ENCODE data around the gene ZPBP2.

ZPBP2 gene

DNA sequence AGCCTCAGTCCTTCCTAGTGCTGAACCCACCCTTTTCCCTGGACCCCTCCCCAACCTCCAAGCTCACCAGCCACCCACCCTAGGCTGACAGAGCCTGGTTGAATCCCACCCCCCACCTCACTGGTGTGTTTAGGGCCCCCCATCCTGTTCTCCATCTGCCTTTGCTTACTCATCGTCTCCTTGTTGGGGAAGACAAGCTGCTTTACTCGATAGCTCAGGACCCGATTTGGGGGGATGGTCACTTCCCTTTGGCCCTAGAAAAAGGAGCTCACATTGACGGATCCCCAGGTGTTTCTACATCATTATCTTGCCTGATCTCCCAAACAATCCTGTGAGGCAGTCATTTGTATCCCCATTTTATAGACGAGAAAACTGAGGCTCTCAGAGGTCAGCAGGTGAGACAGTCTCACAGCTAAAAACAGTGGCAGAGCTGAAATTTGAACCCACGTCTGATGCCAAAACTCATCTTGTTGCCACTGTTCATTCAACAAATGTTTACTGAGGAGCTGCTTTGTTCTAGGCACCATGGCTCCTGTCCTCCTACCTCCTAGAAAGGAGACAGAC lies 40.9 kb downstream of the ZPBP2 start:
- no peak for DNase-seq (ENCODE audit: low read depth in 3 of 3)

GRCh38 chr17:39913989-39914388 lies 46.0 kb downstream of the ZPBP2 start:
- no peak for DNase-seq (ENCODE audit: low read depth in 3 of 3)

GRCh38 chr17:39915559-39915958 lies 47.6 kb downstream of the ZPBP2 start:
- no peak for DNase-seq (ENCODE audit: low read depth in 3 of 3)

DNA sequence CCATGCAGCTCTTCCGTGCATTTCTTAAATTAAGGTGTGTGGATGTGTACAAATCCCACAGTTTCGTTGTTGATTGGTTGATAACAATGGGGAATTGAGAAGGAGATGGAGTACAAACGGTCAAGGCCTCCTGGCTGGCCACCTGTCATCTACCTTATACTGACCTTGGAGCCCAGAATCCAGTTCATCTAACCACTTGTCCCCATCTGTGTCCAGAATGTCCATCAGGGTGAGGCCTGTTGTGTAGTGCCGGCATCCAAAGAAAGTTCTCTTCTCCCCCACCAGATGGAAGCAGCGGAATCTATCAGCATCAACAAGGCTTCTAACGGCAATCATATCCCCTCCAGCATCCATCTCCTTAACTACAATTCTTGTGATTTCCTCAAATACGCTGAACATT lies 48.9 kb downstream of the ZPBP2 start:
- no peak for DNase-seq (ENCODE audit: low read depth in 3 of 3)

GRCh38 chr17:39919087-39919683 lies 51.2 kb downstream of the ZPBP2 start:
- no peak for DNase-seq (ENCODE audit: low read depth in 3 of 3)

GRCh38 chr17:39920218-39921210 lies 52.5 kb downstream of the ZPBP2 start:
- DNase-seq (ENCODE audit: low read depth in 3 of 3), result peak in 2 of 3 donors; percentile 23 to 52

DNA sequence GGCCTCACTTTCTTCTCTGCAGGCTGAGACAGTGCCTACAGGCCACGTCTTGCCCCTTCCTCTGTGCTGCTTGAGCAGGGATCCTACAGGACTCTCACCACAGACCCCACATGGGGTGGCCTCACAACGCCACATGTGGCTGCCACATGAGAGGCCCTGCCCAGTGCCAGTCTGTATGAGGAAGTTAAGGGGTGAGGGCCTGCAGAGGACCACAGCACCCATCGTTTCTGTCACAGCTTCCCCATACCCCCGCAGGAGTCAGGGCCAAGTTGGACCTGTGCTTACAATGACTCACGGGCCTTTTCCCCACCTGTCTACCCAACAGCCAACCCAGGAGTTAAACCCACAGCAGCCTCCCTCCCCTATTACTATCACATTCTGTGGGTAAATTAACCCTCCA lies 53.3 kb downstream of the ZPBP2 start:
- peak in 1 of 3 donors; percentile 18 for DNase-seq (ENCODE audit: low read depth in 3 of 3)

- no peak for DNase-seq (ENCODE audit: low read depth in 3 of 3)
These were observed 54.0 kb downstream of the ZPBP2 start for GRCh38 chr17:39922006-39922405.

GRCh38 chr17:39923230-39923629 lies 55.2 kb downstream of the ZPBP2 start:
- DNase-seq (ENCODE audit: low read depth in 3 of 3), result no peak

DNA sequence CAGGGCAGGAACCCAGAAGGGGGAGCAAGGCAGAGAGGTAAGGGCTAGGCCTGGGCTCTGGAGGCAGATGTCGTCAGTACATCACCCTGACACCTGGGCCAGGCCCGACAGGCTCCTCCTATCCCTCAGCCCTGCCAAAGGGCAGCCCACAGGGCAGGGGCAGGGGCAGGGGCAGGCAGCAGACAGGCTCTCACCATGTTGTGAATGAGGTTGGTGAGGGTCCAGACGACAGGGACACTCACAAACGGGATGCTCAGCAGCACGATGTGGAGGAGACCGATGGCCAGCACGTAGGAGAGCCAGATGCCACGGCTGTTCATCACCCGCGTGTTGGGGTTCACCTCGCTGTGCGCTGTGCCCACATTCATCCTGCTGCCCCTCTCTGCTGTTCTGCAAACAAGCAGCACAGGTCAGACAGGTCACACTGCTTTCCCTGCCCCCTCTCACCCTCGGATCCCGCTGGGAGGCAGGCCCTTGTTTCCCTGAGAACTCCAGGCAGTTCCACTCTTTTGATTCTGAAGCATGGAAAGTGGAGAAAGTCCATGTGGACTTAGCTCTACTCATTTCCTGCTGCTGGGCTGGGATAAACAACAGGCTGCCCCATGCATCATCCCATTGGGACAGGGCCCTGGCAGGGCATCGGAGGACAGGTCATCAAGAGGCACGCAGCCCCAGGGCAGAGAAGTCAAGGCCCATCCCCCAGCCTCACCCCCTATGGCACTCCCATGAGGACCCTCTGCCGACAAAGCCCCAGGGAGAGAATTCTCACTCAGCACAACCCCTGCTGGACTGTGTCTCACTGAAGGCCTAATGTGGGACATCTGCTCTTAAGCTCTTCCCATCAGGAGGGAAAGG lies 56.1 kb downstream of the ZPBP2 start:
- no peak for DNase-seq (ENCODE audit: low read depth in 3 of 3)

- no peak for DNase-seq (ENCODE audit: low read depth in 3 of 3)
These were observed 56.7 kb downstream of the ZPBP2 start for GRCh38 chr17:39924691-39925055.

GRCh38 chr17:39925282-39926134 lies 57.5 kb downstream of the ZPBP2 start:
- DNase-seq (ENCODE audit: low read depth in 3 of 3), result no peak

- DNase-seq (ENCODE audit: low read depth in 3 of 3), result no peak
These were observed 58.2 kb downstream of the ZPBP2 start for GRCh38 chr17:39926135-39926587.

DNA sequence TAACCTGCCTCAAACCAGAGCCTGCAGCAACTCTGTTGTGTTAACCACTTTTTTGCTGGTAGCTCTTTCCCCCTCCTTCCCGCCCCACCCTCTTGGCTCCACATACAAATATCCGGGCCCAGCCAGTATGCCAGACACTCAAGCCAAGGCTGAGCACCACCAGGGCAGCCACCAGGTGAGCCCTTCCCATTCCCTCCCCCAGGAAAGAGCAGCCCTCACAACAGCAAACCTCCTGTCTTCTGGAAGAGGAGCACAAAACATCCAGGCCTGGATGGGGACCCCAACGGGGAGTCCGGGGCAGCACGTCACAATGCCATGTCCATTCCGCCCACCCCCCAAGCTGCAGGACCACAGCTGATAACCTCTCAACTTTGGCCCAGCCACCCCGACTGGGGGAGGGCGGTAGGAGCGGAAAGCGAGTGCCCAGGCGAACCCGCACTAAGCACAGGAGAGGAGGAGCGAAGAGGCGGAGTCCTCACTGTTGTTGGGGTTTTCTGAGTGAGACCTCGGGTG lies 58.6 kb downstream of the ZPBP2 start:
- DNase-seq (ENCODE audit: low read depth in 3 of 3), result peak; percentile 17 to 48 (median 39)

All from stimulated activated CD4-positive, alpha-beta T cell treated with anti-CD3 and anti-CD28 coated beads, TNF-alpha, amount 100 ng/mL, for 48 hours (primary cell).